ENCODE results near the gene FMNL2.

DNA sequence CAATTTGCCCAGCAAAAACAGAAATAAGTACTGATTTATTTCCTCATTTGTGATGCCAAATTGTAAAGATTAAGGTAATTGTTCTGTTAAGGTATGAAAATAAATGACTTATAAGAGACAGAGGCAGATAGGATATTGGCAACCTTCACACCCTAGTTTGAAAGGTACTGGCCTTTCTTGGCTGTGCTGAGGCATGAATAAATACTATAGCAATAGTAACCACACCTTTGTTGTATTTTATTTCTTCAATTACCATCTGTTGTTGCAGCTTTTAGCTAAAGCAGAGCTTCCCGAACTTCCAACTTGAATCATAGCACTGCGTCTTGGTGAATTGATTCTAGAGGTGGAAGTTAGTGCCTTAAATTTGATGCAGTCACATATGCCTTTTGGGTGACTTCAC, 55.9 kb downstream of the FMNL2 start:
- TF ChIP-seq, protein P1, sequence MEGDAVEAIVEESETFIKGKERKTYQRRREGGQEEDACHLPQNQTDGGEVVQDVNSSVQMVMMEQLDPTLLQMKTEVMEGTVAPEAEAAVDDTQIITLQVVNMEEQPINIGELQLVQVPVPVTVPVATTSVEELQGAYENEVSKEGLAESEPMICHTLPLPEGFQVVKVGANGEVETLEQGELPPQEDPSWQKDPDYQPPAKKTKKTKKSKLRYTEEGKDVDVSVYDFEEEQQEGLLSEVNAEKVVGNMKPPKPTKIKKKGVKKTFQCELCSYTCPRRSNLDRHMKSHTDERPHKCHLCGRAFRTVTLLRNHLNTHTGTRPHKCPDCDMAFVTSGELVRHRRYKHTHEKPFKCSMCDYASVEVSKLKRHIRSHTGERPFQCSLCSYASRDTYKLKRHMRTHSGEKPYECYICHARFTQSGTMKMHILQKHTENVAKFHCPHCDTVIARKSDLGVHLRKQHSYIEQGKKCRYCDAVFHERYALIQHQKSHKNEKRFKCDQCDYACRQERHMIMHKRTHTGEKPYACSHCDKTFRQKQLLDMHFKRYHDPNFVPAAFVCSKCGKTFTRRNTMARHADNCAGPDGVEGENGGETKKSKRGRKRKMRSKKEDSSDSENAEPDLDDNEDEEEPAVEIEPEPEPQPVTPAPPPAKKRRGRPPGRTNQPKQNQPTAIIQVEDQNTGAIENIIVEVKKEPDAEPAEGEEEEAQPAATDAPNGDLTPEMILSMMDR (IDR thresholded peaks at IDR 0.05 in 8 of 11, conservative IDR thresholded peaks at IDR 0.05 in 3 of 11): no peak
- no peak for TF ChIP-seq POLR2A (IDR thresholded peaks at IDR 0.05)

Measured in spleen (tissue), 7 donors.